GM12878 (cell line): ENCODE measurements around the gene HRH2. TPM values are rescaled to one million over a fixed set of nuclear protein-coding genes. Genes with fewer than 3 reads are reported as not detected.

Experiments
- ATAC-seq: fragments of 200-7000 bp; cut with Tn5 transposase; 3 replicates; pipeline ENCODE4 v1.9.1; 2020; ENCODE audit warnings: mild to moderate bottlenecking, moderate library complexity
- BruUV-seq: library from RNA; stranded (reverse); fragments of 400-500 nt; replicated peaks from 2 replicates; lab custom pipeline; 2021; lab: Mats Ljungman, UMichigan
- CTCF ChIA-PET: fragments of 300-600 bp; sonication (Branson Sonifier 250); formaldehyde crosslinking; extraction: SDS; loops from one replicate; lab custom pipeline; 2021; ENCODE audit warnings: inconsistent platforms; lab: Yijun Ruan, JAX
- POLR2A ChIA-PET: fragments of 350-600 bp; formaldehyde crosslinking; extraction: SDS; loops from one replicate; lab custom pipeline; 2021; ENCODE audit warnings: inconsistent platforms; lab: Charles Lee
- RAD21 ChIA-PET: fragments of 300-600 bp; sonication (Branson Sonifier 250); formaldehyde crosslinking; loops from one replicate; lab custom pipeline; 2023; ENCODE audit warnings: antibody characterized with exemption; ENCODE audit not compliant: unreplicated experiment; lab: Charles Lee
- SMC1A ChIA-PET: fragments of 300-600 bp; sonication (Branson Sonifier 250); formaldehyde crosslinking; loops from one replicate; lab custom pipeline; 2023; ENCODE audit not compliant: unreplicated experiment, uncharacterized antibody; lab: Charles Lee
- DNase-seq: peaks from one replicate; pipeline ENCODE4 v3.0.0-alpha.2; 2011; ENCODE audit warnings: low read depth, low spot score
- FAIRE-seq: peaks from 3 replicates; lab custom pipeline; 2011; peaks lifted over from hg19 to GRCh38; lab: Jason Lieb, UNC
- H2AFZ ChIP-seq: 2 replicates; pipeline ENCODE4 v1.6.0; 2011; ENCODE audit warnings: low read depth, low read length, control low read depth; ENCODE audit not compliant: control insufficient read depth
- H3K27ac ChIP-seq: 2 replicates; pipeline ENCODE4 v1.5.1; 2011; ENCODE audit warnings: control low read depth; ENCODE audit not compliant: control insufficient read depth, insufficient read depth
- H3K27me3 ChIP-seq, 2 experiments: replicated peaks in 1 of 2; 2 replicates each; pipeline versions ENCODE4 v1.6.0 to v1.6.1; 2011; ENCODE audit warnings: low read length in 1 of 2; ENCODE audit not compliant: control insufficient read depth in 2 of 2, insufficient read depth in 2 of 2
- H3K36me3 ChIP-seq, 2 experiments: 2 replicates each; pipeline ENCODE4 v1.5.1; 2011; ENCODE audit warnings: low read length in 1 of 2; ENCODE audit not compliant: control insufficient read depth in 2 of 2, insufficient read depth in 2 of 2
- H3K4me1 ChIP-seq: 2 replicates; pipeline ENCODE4 v1.6.1; 2011; ENCODE audit warnings: mild to moderate bottlenecking, low read length, moderate library complexity, mixed read lengths; ENCODE audit not compliant: control insufficient read depth, insufficient read depth
- H3K4me2 ChIP-seq: 2 replicates; pipeline ENCODE4 v1.6.0; 2011; ENCODE audit warnings: control low read depth; ENCODE audit not compliant: control insufficient read depth, insufficient read depth
- H3K4me3 ChIP-seq: fragments of 200-600 bp; sonication (generic); 2 replicates; pipeline ENCODE4 v1.5.1; 2016
- H3K79me2 ChIP-seq: 2 replicates; pipeline ENCODE4 v1.6.0; 2011; ENCODE audit warnings: low read length; ENCODE audit not compliant: control insufficient read depth, insufficient read depth
- H3K9ac ChIP-seq: 2 replicates; pipeline ENCODE4 v1.8.0; 2011; ENCODE audit warnings: low read length, control low read depth, mixed read lengths; ENCODE audit not compliant: control insufficient read depth, insufficient read depth
- H3K9me3 ChIP-seq: replicated peaks from 3 replicates; pipeline ENCODE4 v1.5.1; 2011; ENCODE audit warnings: mild to moderate bottlenecking, low read length; ENCODE audit not compliant: control insufficient read depth, insufficient read depth
- H4K20me1 ChIP-seq: 2 replicates; pipeline ENCODE4 v1.6.0; 2011; ENCODE audit not compliant: control insufficient read depth, insufficient read depth
- DPF2 ChIP-seq: fragments of 450-650 bp; IDR thresholded peaks from 2 replicates; pipeline ENCODE4 v1.6.1; 2017; ENCODE audit warnings: mild to moderate bottlenecking
- GATAD2B ChIP-seq: fragments of 450-650 bp; conservative IDR thresholded peaks from 2 replicates; pipeline ENCODE4 v1.6.1; 2017; ENCODE audit warnings: low read depth, mild to moderate bottlenecking, moderate library complexity
- HDGF ChIP-seq: fragments of 450-650 bp; IDR thresholded peaks from 2 replicates; pipeline ENCODE4 v1.6.1; 2016; ENCODE audit warnings: antibody characterized with exemption
- MXI1 ChIP-seq: fragments of 150-350 bp; IDR thresholded peaks from 2 replicates; pipeline ENCODE4 v1.6.1; 2011; ENCODE audit warnings: low read depth, mild to moderate bottlenecking, inconsistent platforms, low read length, improper control_type of control experiment
- MYB ChIP-seq: fragments of 150-350 bp; IDR thresholded peaks from 2 replicates; pipeline ENCODE4 v1.6.1; 2014; ENCODE audit warnings: mild to moderate bottlenecking, low read depth, low read length, borderline replicate concordance
- MYC ChIP-seq: IDR thresholded peaks from 2 replicates; pipeline ENCODE4 v1.6.1; 2011; ENCODE audit warnings: mild to moderate bottlenecking, low read length, moderate library complexity, inconsistent platforms; ENCODE audit not compliant: insufficient read depth, insufficient replicate concordance, insufficient read length, severe bottlenecking
- NBN ChIP-seq: fragments of 450-650 bp; IDR thresholded peaks from 2 replicates; pipeline ENCODE4 v1.6.1; 2016
- PML ChIP-seq: IDR thresholded peaks from 2 replicates; pipeline ENCODE4 v1.6.1; 2012; ENCODE audit warnings: low read length, inconsistent platforms
- POLR2AphosphoS2 ChIP-seq: IDR thresholded peaks from 2 replicates; pipeline ENCODE4 v1.6.1; 2011; ENCODE audit warnings: low read depth, mild to moderate bottlenecking, low read length, improper control_type of control experiment, moderate library complexity
- SIN3A ChIP-seq: IDR thresholded peaks from 2 replicates; pipeline ENCODE4 v1.6.1; 2012; ENCODE audit warnings: low read depth, low read length, improper control_type of control experiment
- SREBF1 ChIP-seq: IDR thresholded peaks from 2 replicates; pipeline ENCODE4 v1.6.1; 2012; ENCODE audit warnings: mild to moderate bottlenecking, low read length
- SREBF2 ChIP-seq: IDR thresholded peaks from 2 replicates; pipeline ENCODE4 v1.6.1; 2012; ENCODE audit warnings: mild to moderate bottlenecking, low read length
- SUPT20H ChIP-seq: IDR thresholded peaks from 2 replicates; pipeline ENCODE4 v1.6.1; 2011; ENCODE audit warnings: low read depth, mild to moderate bottlenecking, low read length, moderate library complexity, borderline replicate concordance; ENCODE audit not compliant: control insufficient read depth
- TCF12 ChIP-seq: IDR thresholded peaks from 2 replicates; pipeline ENCODE4 v1.6.1; 2011; ENCODE audit warnings: low read depth, mild to moderate bottlenecking, low read length
- ZZZ3 ChIP-seq: IDR thresholded peaks from 2 replicates; pipeline ENCODE4 v1.6.1; 2011; ENCODE audit warnings: low read depth; ENCODE audit not compliant: control insufficient read depth, insufficient read length
- WGBS: methylation state at CpG from one replicate; pipeline ENCODE4 v1.1.6; 2016; ENCODE audit warnings: low lambda C conversion rate; ENCODE audit not compliant: insufficient replicate concordance, insufficient coverage; ENCODE audit errors: missing lambda C conversion rate; 5-methylcytosine and 5-hydroxymethylcytosine counted together
- in situ Hi-C: fragments of 300-500 bp; cut with MboI; formaldehyde crosslinking; loops from 9 replicates; pipeline ENCODE4 v1.14.3; 2018; ENCODE audit warnings: mixed read lengths
- intact Hi-C: fragments of 100-400 bp; cut with micrococcal nuclease; formaldehyde crosslinking; loops from one replicate; pipeline ENCODE4 v1.14.2; 2022; ENCODE audit not compliant: unreplicated experiment
- polyA plus RNA-seq, 11 experiments: library from polyadenylated mRNA; depleted of rRNA in 4 of 11; unstranded in 6 of 11; stranded (reverse) in 5 of 11; fragments of >200 nt; fragmentation: Nextera tagmentation in 4 of 11; fragmentation: Illumina TruSeq in 1 of 11; extraction: Ambion mirVana in 4 of 11; extraction: Trizol in 1 of 11; gene quantifications; 1 replicate in 1 of 11; 2 replicates in 10 of 11; pipeline versions ENCODE4 v1.2.1 to v1.2.3, GENCODE V29; 2011 to 2016; ENCODE audit warnings: inconsistent platforms in 2 of 11, missing spikeins in 2 of 11, low read depth in 1 of 11
- total RNA-seq, 4 experiments: library from RNA; depleted of rRNA in 3 of 4; stranded (reverse); fragments of >200 nt in 3 of 4; fragmentation: Illumina TruSeq in 1 of 4; extraction: Trizol in 1 of 4; gene quantifications; 2 replicates each; pipeline versions ENCODE4 v1.2.1 to v1.2.3, GENCODE V29; 2013 to 2021
- TF ChIP-seq, protein P1 (sequence below): IDR thresholded peaks from 2 replicates; pipeline ENCODE4 v1.6.1; 2012; ENCODE audit warnings: mild to moderate bottlenecking, low read depth, low read length
- TF ChIP-seq, protein P2 (sequence below): IDR thresholded peaks from 2 replicates; pipeline ENCODE4 v1.6.1; 2011; ENCODE audit warnings: low read depth, low read length, improper control_type of control experiment, borderline replicate concordance
- TF ChIP-seq, protein P3 (sequence below): fragments of 450-650 bp; IDR thresholded peaks from 2 replicates; pipeline ENCODE4 v1.6.1; 2017; ENCODE audit warnings: mild to moderate bottlenecking, low read depth, inconsistent platforms; ENCODE audit not compliant: poor library complexity, severe bottlenecking

HRH2 gene
- total and polyA plus RNA-seq, 10 of the 15 experiments (the other 5 are each of a cell fraction or from before 2014, with no cell fraction given) = 0.01 to 0.05 (median 0.03) TPM; not detected in 7

DNA sequence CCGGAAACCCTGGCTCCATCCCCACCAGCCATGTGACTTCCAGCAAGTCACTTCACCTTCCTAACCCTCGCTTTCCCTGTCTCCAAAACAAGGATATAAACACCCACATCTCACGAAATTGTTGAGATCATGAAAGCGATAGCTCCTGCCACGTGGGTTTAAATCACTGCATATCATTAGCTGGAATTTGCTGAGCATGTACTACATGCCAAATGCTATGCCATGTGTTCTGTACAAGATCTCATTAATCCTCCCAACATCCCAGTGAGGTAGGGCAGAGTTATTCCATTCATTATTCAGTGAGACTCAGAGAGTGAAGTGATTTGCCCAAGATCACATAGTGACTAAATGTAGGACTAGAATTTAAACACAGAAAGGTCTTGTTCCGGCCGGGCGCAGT lies 29.2 kb upstream of the HRH2 start (continued):
- TF ChIP-seq, protein P1, sequence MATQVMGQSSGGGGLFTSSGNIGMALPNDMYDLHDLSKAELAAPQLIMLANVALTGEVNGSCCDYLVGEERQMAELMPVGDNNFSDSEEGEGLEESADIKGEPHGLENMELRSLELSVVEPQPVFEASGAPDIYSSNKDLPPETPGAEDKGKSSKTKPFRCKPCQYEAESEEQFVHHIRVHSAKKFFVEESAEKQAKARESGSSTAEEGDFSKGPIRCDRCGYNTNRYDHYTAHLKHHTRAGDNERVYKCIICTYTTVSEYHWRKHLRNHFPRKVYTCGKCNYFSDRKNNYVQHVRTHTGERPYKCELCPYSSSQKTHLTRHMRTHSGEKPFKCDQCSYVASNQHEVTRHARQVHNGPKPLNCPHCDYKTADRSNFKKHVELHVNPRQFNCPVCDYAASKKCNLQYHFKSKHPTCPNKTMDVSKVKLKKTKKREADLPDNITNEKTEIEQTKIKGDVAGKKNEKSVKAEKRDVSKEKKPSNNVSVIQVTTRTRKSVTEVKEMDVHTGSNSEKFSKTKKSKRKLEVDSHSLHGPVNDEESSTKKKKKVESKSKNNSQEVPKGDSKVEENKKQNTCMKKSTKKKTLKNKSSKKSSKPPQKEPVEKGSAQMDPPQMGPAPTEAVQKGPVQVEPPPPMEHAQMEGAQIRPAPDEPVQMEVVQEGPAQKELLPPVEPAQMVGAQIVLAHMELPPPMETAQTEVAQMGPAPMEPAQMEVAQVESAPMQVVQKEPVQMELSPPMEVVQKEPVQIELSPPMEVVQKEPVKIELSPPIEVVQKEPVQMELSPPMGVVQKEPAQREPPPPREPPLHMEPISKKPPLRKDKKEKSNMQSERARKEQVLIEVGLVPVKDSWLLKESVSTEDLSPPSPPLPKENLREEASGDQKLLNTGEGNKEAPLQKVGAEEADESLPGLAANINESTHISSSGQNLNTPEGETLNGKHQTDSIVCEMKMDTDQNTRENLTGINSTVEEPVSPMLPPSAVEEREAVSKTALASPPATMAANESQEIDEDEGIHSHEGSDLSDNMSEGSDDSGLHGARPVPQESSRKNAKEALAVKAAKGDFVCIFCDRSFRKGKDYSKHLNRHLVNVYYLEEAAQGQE = no peak
- TF ChIP-seq ZZZ3 = no peak
- no peak for TF ChIP-seq SREBF1
- TF ChIP-seq PML = no peak
- TF ChIP-seq HDGF = no peak
- TF ChIP-seq, all 136 proteins: peak for 0

DNA sequence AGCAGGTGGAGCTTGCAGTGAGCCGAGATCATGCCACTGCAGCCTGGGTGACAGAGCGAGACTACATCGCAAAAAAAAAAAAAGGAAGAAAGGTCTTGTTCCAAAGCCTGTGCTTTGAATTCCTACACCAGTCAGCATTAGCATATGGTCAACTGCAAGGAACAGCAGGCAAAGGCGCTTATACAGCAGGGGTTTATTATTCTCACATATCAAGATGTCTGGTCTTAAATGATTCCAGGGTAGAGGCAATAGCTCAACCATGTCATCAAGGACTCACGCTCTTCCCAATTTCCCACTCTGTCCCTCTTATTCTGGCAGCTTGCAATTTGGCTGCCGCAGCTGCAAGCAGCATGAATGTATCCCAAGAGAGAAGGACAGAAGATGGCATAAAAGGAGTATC lies 28.6 kb upstream of the HRH2 start:
- no peak for ATAC-seq
- CTCF ChIA-PET = no interaction called here
- no peak overlapping the region for H3K4me2 ChIP-seq
- intact Hi-C loops = no loop called here
- WGBS = 20% methylated on average over 4 of the region's 6 CpGs
- no peak overlapping the region for H3K4me3 ChIP-seq
- H3K79me2 ChIP-seq = no peaks in the 10 kb centered on the region
- DNase-seq = no peak
- in situ Hi-C loops = no loop called here
- POLR2A ChIA-PET = no interaction called here
- H3K27ac ChIP-seq = no peak overlapping the region
- no peaks in the 10 kb centered on the region for H3K4me1 ChIP-seq
- no peak for FAIRE-seq
- RAD21 ChIA-PET = no interaction called here
- H4K20me1 ChIP-seq = no peaks in the 10 kb centered on the region
- no TSS peak for BruUV-seq
- TF ChIP-seq GATAD2B (no peak), TCF12 (no peak), SUPT20H (no peak), MYC (no peak), SIN3A (no peak), MYB (no peak), MXI1 (no peak), HDGF (no peak), SREBF2 (no peak), NBN (no peak), POLR2AphosphoS2 (no peak), DPF2 (no peak)
- TF ChIP-seq, protein P2, sequence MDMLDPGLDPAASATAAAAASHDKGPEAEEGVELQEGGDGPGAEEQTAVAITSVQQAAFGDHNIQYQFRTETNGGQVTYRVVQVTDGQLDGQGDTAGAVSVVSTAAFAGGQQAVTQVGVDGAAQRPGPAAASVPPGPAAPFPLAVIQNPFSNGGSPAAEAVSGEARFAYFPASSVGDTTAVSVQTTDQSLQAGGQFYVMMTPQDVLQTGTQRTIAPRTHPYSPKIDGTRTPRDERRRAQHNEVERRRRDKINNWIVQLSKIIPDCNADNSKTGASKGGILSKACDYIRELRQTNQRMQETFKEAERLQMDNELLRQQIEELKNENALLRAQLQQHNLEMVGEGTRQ = no peak
- TF ChIP-seq, protein P3, sequence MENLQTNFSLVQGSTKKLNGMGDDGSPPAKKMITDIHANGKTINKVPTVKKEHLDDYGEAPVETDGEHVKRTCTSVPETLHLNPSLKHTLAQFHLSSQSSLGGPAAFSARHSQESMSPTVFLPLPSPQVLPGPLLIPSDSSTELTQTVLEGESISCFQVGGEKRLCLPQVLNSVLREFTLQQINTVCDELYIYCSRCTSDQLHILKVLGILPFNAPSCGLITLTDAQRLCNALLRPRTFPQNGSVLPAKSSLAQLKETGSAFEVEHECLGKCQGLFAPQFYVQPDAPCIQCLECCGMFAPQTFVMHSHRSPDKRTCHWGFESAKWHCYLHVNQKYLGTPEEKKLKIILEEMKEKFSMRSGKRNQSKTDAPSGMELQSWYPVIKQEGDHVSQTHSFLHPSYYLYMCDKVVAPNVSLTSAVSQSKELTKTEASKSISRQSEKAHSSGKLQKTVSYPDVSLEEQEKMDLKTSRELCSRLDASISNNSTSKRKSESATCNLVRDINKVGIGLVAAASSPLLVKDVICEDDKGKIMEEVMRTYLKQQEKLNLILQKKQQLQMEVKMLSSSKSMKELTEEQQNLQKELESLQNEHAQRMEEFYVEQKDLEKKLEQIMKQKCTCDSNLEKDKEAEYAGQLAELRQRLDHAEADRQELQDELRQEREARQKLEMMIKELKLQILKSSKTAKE = no peak
- H3K36me3 ChIP-seq = no peaks in the 10 kb centered on the region
- SMC1A ChIA-PET = no interaction called here
- no peaks in the 10 kb centered on the region; a peak in 1 of 4 replicates for H3K27me3 ChIP-seq
- no peak overlapping the region for H2AFZ ChIP-seq
- no peak overlapping the region for H3K9ac ChIP-seq
- H3K9me3 ChIP-seq = no peaks in the 10 kb centered on the region; the same call in 2 of the 3 replicates
